ENCODE measurements around the gene FAM13C. TPM values are rescaled to one million over a fixed set of nuclear protein-coding genes. Genes with fewer than 3 reads are reported as not detected.

Gene FAM13C
- total RNA-seq, 1 experiment from 2014 or later: 0.18 TPM

DNA sequence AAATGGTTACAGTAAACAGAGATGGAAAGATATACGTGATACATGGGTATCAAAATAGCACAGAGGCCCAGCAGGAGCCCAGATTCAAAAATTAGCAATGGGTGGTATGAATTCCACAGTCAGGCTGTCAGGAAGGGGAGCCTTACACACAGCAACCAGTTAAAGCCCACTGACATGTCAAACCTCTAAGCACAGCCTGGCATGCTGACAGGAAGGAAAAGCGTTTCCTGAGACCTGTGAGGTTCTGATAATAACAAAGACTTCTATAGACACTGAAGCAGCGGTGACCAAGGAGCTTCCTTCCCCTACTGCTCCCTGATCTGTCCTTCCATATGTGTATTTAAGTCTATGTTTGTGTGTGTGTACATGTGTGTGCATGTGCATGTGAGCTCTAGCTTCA is 96.0 kb downstream of the FAM13C start:
- H3K36me3 ChIP-seq (ENCODE audit: control insufficient read depth, insufficient read depth, low read length): no peaks in the 10 kb centered on the region
- TF ChIP-seq, protein P1, sequence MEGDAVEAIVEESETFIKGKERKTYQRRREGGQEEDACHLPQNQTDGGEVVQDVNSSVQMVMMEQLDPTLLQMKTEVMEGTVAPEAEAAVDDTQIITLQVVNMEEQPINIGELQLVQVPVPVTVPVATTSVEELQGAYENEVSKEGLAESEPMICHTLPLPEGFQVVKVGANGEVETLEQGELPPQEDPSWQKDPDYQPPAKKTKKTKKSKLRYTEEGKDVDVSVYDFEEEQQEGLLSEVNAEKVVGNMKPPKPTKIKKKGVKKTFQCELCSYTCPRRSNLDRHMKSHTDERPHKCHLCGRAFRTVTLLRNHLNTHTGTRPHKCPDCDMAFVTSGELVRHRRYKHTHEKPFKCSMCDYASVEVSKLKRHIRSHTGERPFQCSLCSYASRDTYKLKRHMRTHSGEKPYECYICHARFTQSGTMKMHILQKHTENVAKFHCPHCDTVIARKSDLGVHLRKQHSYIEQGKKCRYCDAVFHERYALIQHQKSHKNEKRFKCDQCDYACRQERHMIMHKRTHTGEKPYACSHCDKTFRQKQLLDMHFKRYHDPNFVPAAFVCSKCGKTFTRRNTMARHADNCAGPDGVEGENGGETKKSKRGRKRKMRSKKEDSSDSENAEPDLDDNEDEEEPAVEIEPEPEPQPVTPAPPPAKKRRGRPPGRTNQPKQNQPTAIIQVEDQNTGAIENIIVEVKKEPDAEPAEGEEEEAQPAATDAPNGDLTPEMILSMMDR (IDR thresholded peaks at IDR 0.05; ENCODE audit: insufficient read depth in 1 of 2, low read depth in 1 of 2, low read length in 1 of 2, severe bottlenecking in 1 of 2, unreplicated experiment in 1 of 2): no peak
- no peaks in the 10 kb centered on the region for H3K9me3 Mint-ChIP-seq (ENCODE audit: unreplicated experiment)
- H3K4me1 ChIP-seq: no peaks in the 10 kb centered on the region
- peaks cover 9% of the 10 kb centered on the region for H3K27me3 Mint-ChIP-seq (ENCODE audit: insufficient read depth, unreplicated experiment)
- no peak for DNase-seq
- no TSS peak for BruUV-seq (replicated peaks)
- intact Hi-C loops (cut with micrococcal nuclease; ENCODE audit: unreplicated experiment): no loop called here
- H3K36me3 Mint-ChIP-seq (ENCODE audit: insufficient read depth, unreplicated experiment): no peaks in the 10 kb centered on the region
- ChIA-PET CTCF (no interaction called here), POLR2A (no interaction called here)
- H3K4me3 ChIP-seq (ENCODE audit: low read depth, low read length): no peak overlapping the region
- no peaks in the 10 kb centered on the region for H3K9me3 ChIP-seq
- no peaks in the 10 kb centered on the region; the same call in none of the 2 replicates for H3K27me3 ChIP-seq (replicated peaks; ENCODE audit: control insufficient read depth, insufficient read depth, low read length)
- H3K4me1 Mint-ChIP-seq (ENCODE audit: low read depth, unreplicated experiment): no peaks in the 10 kb centered on the region
- no peak overlapping the region for H3K27ac Mint-ChIP-seq (ENCODE audit: unreplicated experiment)
- no peak overlapping the region for H3K4me3 Mint-ChIP-seq (ENCODE audit: unreplicated experiment)

DNA sequence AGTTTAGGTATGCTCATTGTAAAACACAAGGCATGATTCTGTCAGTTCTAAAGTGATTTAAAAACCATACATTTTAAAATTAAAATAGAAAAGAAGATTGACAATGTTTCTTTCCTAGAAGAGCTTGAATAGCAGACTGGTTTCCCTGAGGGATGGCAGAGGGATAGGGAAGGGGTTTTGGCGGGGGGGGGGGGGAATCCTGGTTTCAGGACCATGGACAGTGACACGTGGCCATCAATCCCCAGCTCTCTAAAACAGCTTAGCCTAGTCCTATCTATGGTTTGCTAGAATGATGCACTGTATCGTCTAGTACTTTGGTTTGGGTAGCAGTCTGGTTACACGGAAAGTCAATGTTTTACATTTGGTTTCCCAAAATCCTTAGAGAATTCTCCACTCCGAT is 97.2 kb downstream of the FAM13C start:
- no peaks in the 10 kb centered on the region for H3K4me1 ChIP-seq
- BruUV-seq (replicated peaks): no TSS peak
- no peaks in the 10 kb centered on the region for H3K36me3 ChIP-seq (ENCODE audit: control insufficient read depth, insufficient read depth, low read length)
- ChIA-PET POLR2A (no interaction called here), CTCF (no interaction called here)
- H3K27ac Mint-ChIP-seq (ENCODE audit: unreplicated experiment): no peak overlapping the region
- no peak overlapping the region for H3K4me3 ChIP-seq (ENCODE audit: low read depth, low read length)
- no peak for DNase-seq
- no peaks in the 10 kb centered on the region; the same call in 1 of the 2 replicates for H3K27me3 ChIP-seq (replicated peaks; ENCODE audit: control insufficient read depth, insufficient read depth, low read length)
- TF ChIP-seq, protein P1 (IDR thresholded peaks at IDR 0.05; ENCODE audit: insufficient read depth in 1 of 2, low read depth in 1 of 2, low read length in 1 of 2, severe bottlenecking in 1 of 2, unreplicated experiment in 1 of 2): no peak
- no peaks in the 10 kb centered on the region for H3K9me3 Mint-ChIP-seq (ENCODE audit: unreplicated experiment)
- intact Hi-C loops (cut with micrococcal nuclease; ENCODE audit: unreplicated experiment): no loop called here
- H3K4me3 Mint-ChIP-seq (ENCODE audit: unreplicated experiment): no peak overlapping the region
- no peaks in the 10 kb centered on the region for H3K36me3 Mint-ChIP-seq (ENCODE audit: insufficient read depth, unreplicated experiment)
- no peaks in the 10 kb centered on the region for H3K9me3 ChIP-seq
- no peaks in the 10 kb centered on the region for H3K4me1 Mint-ChIP-seq (ENCODE audit: low read depth, unreplicated experiment)
- H3K27me3 Mint-ChIP-seq (ENCODE audit: insufficient read depth, unreplicated experiment): peaks cover 7% of the 10 kb centered on the region

DNA sequence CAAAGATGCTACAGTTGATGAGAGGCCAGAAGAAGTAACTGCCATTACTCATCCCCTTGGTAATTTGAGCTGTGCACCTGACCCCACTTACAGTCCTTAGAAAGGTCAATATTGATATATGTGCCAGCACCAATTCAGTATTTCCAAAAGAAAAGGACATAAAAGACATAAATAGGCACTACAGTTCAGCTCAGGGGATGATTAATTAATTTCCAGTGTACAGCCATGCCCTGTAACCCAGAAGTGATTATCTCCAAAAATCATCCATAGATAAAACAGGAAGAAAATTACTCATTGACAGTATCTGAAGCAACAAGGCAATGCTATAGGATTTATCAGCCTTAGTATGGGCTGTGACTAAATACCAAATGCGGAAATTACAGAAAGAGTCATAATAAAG is 103.5 kb downstream of the FAM13C start:
- Mint-ChIP-seq H3K4me1 (ENCODE audit: low read depth, unreplicated experiment) (no peaks in the 10 kb centered on the region), H3K27ac (ENCODE audit: unreplicated experiment) (no peak overlapping the region), H3K9me3 (ENCODE audit: unreplicated experiment) (no peaks in the 10 kb centered on the region), H3K27me3 (ENCODE audit: insufficient read depth, unreplicated experiment) (no peaks in the 10 kb centered on the region), H3K36me3 (ENCODE audit: insufficient read depth, unreplicated experiment) (no peaks in the 10 kb centered on the region), H3K4me3 (ENCODE audit: unreplicated experiment) (no peak overlapping the region)
- intact Hi-C loops (cut with micrococcal nuclease; ENCODE audit: unreplicated experiment): no loop called here
- H3K36me3 ChIP-seq (ENCODE audit: control insufficient read depth, insufficient read depth, low read length): no peaks in the 10 kb centered on the region
- no peak for DNase-seq
- CTCF ChIA-PET: no interaction called here
- POLR2A ChIA-PET: no interaction called here
- BruUV-seq (replicated peaks): TSS peak; percentile 2
- H3K4me1 ChIP-seq: no peaks in the 10 kb centered on the region
- TF ChIP-seq, protein P1 (IDR thresholded peaks at IDR 0.05; ENCODE audit: insufficient read depth in 1 of 2, low read depth in 1 of 2, low read length in 1 of 2, severe bottlenecking in 1 of 2, unreplicated experiment in 1 of 2): no peak
- no peak overlapping the region for H3K4me3 ChIP-seq (ENCODE audit: low read depth, low read length)
- no peaks in the 10 kb centered on the region for H3K27me3 ChIP-seq (replicated peaks; ENCODE audit: control insufficient read depth, insufficient read depth, low read length)
- H3K9me3 ChIP-seq: no peaks in the 10 kb centered on the region
